GM13976 (cell line): Measurements from ENCODE around the gene TMPRSS5.
"Not testable (repeated sequence)": the region's sequence is repeated elsewhere in the genome, so short reads cannot be mapped to it uniquely, and the experiment has no call there.

Experiments
- DNase-seq: peaks from one replicate; pipeline ENCODE4 v3.0.0; 2012; ENCODE audit warnings: low spot score
- in situ Hi-C: fragments of 300-500 bp; cut with MboI; formaldehyde crosslinking; loops from one replicate; pipeline ENCODE4 v1.12.0; 2022; ENCODE audit warnings: low sequenced_read_pairs, mixed read lengths, inconsistent platforms; ENCODE audit not compliant: unreplicated experiment
- TF ChIP-seq, protein P1 (sequence below): IDR thresholded peaks from 2 replicates; pipeline ENCODE4 v1.5.1; 2012; ENCODE audit warnings: borderline replicate concordance, mild to moderate bottlenecking; ENCODE audit not compliant: insufficient read depth; ENCODE audit errors: extremely low read depth, missing control alignments, control extremely low read depth

TMPRSS5 gene

DNA sequence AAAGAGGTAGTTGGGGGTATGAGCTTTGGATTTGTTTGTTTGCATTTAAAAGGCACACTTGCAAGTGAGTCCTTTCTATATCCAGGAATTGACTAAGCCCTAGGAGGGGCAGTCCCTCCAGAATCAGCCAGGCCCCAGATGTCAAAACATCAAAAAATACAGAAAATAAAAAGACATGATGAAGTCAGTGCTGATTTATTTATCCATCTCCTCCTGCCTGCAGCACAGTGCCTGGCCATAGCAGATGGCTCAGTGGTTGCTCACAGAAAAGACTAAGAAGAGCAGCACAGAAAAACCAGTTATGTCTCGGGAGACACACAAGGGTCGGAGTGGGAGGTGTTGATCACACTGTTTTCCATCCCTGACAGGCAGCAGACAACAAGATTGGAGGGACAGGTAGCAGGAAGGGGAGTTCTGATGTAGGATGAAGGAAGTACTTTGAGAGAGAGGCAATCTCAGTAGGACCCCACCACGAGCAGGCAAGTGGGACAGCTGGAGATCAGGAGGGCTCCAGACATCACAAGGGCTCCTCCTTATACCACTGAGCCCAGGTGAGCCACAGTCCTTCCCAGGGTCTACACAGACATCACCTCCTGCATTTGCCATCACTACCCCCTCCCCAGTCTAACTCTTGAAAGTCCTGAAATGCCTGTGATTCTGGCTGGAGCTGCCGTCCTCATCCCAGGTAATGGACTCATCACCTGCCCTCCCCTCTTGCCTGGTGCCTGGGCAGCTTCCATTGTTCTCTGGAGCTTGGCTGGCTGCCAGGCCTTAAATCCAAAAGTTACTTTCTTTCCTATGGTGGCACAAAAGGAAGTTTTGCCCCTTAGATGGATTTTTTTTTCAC is 32.3 kb downstream of the TMPRSS5 start:
- in situ Hi-C loops, result no loop called here
- TF ChIP-seq, protein P1, sequence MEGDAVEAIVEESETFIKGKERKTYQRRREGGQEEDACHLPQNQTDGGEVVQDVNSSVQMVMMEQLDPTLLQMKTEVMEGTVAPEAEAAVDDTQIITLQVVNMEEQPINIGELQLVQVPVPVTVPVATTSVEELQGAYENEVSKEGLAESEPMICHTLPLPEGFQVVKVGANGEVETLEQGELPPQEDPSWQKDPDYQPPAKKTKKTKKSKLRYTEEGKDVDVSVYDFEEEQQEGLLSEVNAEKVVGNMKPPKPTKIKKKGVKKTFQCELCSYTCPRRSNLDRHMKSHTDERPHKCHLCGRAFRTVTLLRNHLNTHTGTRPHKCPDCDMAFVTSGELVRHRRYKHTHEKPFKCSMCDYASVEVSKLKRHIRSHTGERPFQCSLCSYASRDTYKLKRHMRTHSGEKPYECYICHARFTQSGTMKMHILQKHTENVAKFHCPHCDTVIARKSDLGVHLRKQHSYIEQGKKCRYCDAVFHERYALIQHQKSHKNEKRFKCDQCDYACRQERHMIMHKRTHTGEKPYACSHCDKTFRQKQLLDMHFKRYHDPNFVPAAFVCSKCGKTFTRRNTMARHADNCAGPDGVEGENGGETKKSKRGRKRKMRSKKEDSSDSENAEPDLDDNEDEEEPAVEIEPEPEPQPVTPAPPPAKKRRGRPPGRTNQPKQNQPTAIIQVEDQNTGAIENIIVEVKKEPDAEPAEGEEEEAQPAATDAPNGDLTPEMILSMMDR, result no peak
- no peak for DNase-seq

DNA sequence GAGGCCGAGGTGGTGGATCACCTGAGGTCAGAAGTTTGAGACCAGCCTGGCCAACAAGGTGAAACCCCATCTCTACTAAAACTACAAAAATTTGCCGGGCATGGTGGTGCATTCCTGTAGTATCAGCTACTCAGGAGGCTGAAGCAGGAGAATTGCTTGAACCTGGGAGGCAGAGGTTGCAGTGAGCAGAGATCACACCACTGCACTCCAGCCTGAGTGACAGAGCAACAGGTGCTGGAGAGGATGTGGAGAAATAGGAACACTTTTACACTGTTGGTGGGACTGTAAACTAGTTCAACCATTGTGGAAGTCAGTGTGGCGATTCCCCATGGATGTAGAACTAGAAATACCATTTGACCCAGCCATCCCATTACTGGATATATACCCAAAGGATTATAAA is 34.2 kb downstream of the TMPRSS5 start:
- in situ Hi-C loops, DNase-seq: not testable (repeated sequence)

DNA sequence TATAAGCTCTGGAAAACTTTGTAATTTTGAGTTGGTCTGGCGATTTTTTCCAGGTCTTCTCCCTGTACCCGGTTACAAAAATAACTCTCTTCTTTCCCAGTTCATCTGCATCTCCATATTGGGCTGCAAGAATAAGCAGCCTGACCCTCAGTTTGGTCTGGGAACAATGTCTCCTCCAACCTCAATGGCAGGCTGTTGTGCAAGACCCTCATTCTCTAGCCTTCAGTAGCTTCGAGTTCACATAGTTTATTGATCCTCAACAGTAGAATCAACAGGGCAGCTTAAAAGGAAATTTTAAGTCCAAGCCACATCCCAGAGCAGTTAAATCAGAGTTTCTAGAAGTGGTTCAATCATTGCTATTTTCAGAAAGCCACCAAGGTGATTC is 35.3 kb downstream of the TMPRSS5 start:
- in situ Hi-C loops, result no loop called here
- no peak for DNase-seq
- TF ChIP-seq, protein P1, result no peak

DNA sequence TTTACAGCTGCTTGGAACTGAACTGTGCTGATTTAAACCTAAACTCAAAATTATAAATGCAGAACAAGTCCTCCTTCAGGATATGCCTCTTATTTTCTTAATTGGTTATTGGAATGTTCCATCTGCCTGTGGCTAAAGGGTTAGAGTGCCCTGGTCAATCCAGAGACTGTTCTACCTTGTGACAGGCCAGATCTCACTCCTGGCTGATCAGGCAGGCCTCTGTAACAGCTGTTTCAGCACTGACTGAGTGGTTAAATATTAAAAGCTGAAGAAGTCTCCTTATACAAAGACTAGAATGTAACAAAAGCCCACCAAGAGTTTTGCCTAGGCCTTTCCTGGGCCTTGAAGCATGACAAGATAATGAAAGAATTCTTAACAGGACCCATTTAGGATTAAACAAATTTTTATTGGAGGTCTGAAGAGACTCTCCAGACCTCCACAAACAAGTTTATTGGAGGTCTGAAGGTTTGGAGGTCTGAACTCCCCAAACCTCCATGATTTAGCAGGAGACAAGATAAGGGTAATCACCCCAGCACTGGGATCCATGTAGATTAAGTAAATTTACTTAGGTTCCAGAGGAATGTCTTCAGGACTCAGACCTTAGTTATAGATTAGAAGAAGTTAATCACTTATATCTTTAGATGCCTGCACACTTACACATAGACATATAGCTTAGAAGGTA is 35.8 kb downstream of the TMPRSS5 start:
- no peak for DNase-seq
- TF ChIP-seq, protein P1, result no peak
- in situ Hi-C loops, result no loop called here

DNA sequence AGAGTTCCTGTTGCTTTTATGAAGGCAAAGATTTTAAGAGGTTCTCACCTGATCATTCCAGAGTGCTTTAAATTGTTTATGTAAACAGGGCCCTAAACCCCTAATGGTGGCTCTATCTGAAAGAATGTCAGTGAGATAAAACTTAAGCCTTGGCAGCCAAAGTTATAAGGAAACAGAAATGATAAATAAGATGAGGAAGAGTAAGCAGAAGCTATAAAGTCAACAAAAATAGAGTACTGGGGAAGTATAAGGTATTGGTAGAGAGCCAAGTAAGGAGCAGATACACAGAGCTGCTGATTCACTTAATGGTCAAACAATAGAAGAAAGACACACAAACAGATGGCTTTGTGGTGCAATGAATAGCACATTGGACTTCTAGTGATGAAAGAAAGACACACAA is 37.9 kb downstream of the TMPRSS5 start:
- TF ChIP-seq, protein P1, result no peak
- in situ Hi-C loops, result no loop called here
- DNase-seq, result no peak

DNA sequence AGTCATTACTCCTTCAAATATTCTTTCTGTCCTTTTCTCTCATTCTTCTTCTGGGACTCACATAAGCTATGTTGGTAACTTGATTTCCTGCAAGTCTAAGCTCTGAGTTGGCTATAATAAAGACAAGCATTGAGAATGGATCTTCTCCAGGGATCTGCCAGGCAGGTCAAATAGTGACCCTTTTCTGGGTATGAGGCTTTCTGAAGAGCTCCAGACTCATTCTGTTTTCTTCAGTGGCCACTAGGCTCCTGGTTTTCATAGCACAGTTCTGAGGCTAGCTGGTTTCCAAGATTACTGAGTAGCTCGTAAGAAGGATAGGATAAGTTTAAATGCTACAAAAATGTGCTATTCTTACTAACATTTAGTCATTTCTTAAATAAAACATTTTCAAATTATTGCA is 38.3 kb downstream of the TMPRSS5 start:
- no peak for DNase-seq
- in situ Hi-C loops, result no loop called here
- TF ChIP-seq, protein P1, result no peak

DNA sequence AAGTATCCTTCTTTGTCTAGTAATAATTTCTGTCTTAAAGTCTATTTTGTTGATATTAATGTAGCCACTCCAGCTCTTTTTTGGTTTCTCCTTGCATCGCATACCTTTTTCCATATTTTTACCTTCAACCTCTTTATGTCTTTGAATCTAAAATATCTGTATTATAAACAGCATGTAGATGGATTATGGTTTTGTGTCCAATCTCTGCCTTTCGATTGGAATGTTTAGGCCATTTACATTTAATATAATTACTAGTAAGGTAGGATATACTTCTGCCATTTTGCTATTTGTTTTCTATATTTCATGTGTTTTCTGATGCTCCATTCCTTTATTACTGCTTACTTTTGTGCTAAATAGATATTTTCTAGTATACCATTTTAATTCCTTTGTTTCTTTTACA is 39.5 kb downstream of the TMPRSS5 start:
- DNase-seq, result no peak
- TF ChIP-seq, protein P1, result no peak
- in situ Hi-C loops, result no loop called here
